ENCODE results near the gene ASF1A.

DNA sequence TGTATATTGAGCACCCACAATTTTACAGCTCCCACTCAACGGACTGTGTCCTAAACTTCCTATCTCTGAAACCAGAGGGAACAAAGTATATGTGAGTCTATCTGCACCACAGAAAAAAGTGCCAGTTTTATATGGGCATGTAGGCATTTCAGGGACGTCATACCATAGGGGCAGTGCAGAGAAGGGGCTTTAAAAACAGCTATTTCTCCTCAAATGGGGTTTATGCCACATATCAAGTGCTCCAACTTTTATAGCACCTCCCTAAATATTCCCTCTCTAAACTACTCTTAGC is 28.9 kb upstream of the ASF1A start:
- TF ChIP-seq, protein P1, sequence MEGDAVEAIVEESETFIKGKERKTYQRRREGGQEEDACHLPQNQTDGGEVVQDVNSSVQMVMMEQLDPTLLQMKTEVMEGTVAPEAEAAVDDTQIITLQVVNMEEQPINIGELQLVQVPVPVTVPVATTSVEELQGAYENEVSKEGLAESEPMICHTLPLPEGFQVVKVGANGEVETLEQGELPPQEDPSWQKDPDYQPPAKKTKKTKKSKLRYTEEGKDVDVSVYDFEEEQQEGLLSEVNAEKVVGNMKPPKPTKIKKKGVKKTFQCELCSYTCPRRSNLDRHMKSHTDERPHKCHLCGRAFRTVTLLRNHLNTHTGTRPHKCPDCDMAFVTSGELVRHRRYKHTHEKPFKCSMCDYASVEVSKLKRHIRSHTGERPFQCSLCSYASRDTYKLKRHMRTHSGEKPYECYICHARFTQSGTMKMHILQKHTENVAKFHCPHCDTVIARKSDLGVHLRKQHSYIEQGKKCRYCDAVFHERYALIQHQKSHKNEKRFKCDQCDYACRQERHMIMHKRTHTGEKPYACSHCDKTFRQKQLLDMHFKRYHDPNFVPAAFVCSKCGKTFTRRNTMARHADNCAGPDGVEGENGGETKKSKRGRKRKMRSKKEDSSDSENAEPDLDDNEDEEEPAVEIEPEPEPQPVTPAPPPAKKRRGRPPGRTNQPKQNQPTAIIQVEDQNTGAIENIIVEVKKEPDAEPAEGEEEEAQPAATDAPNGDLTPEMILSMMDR (IDR thresholded peaks at IDR 0.05): no peak
- TF ChIP-seq FOXM1 (IDR thresholded peaks at IDR 0.05; ENCODE audit: low read depth) (no peak), POLR2AphosphoS5 (IDR thresholded peaks at IDR 0.05; ENCODE audit: low read depth, low read length) (no peak), FOSL2 (IDR thresholded peaks at IDR 0.05; ENCODE audit: borderline replicate concordance, low read depth) (no peak), TCF12 (IDR thresholded peaks at IDR 0.05) (no peak), RAD21 (IDR thresholded peaks at IDR 0.05; ENCODE audit: low read length) (no peak), YY1 (IDR thresholded peaks at IDR 0.05; ENCODE audit: low read depth) (no peak)
- TF ChIP-seq, protein P2, sequence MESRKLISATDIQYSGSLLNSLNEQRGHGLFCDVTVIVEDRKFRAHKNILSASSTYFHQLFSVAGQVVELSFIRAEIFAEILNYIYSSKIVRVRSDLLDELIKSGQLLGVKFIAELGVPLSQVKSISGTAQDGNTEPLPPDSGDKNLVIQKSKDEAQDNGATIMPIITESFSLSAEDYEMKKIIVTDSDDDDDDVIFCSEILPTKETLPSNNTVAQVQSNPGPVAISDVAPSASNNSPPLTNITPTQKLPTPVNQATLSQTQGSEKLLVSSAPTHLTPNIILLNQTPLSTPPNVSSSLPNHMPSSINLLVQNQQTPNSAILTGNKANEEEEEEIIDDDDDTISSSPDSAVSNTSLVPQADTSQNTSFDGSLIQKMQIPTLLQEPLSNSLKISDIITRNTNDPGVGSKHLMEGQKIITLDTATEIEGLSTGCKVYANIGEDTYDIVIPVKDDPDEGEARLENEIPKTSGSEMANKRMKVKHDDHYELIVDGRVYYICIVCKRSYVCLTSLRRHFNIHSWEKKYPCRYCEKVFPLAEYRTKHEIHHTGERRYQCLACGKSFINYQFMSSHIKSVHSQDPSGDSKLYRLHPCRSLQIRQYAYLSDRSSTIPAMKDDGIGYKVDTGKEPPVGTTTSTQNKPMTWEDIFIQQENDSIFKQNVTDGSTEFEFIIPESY (IDR thresholded peaks at IDR 0.05; ENCODE audit: borderline replicate concordance, low read depth): no peak
